ENCODE measurements around the gene XPO6.

XPO6 gene

GRCh38 chr16:28182801-28183200, 29.0 kb downstream of the XPO6 start:
- DNase-seq = no peak

- no peak for DNase-seq
Measured at GRCh38 chr16:28182183-28182582, 29.6 kb downstream of the XPO6 start.

GRCh38 chr16:28181515-28181914, 30.2 kb downstream of the XPO6 start:
- no peak for DNase-seq

GRCh38 chr16:28180655-28181460, 30.9 kb downstream of the XPO6 start:
- no peak for DNase-seq

- no peak for DNase-seq
Measured at GRCh38 chr16:28179354-28179753, 32.4 kb downstream of the XPO6 start.

GRCh38 chr16:28175715-28176114, 36.0 kb downstream of the XPO6 start:
- no peak for DNase-seq

GRCh38 chr16:28172336-28172735, 39.4 kb downstream of the XPO6 start:
- no peak for DNase-seq

GRCh38 chr16:28171816-28172215, 39.9 kb downstream of the XPO6 start:
- no peak for DNase-seq

- no peak for DNase-seq
Measured at GRCh38 chr16:28168991-28169554, 42.7 kb downstream of the XPO6 start.

GRCh38 chr16:28167730-28168129, 44.0 kb downstream of the XPO6 start:
- no peak for DNase-seq

GRCh38 chr16:28167221-28167620, 44.5 kb downstream of the XPO6 start:
- DNase-seq = no peak

- DNase-seq = no peak
Measured at GRCh38 chr16:28166394-28167208, 45.2 kb downstream of the XPO6 start.

- no peak for DNase-seq
Measured at GRCh38 chr16:28165598-28165997, 46.2 kb downstream of the XPO6 start.

GRCh38 chr16:28164140-28164539, 47.6 kb downstream of the XPO6 start:
- DNase-seq = no peak

- DNase-seq = no peak
Measured at GRCh38 chr16:28163699-28164098, 48.1 kb downstream of the XPO6 start.

- DNase-seq = no peak
Measured at GRCh38 chr16:28162326-28162877, 49.4 kb downstream of the XPO6 start.

- DNase-seq = no peak
Measured at GRCh38 chr16:28161626-28162025, 50.1 kb downstream of the XPO6 start.

GRCh38 chr16:28158136-28158535, 53.6 kb downstream of the XPO6 start:
- no peak for DNase-seq

GRCh38 chr16:28156056-28156680, 55.6 kb downstream of the XPO6 start:
- DNase-seq = no peak

GRCh38 chr16:28155293-28155692, 56.5 kb downstream of the XPO6 start:
- no peak for DNase-seq

- no peak for DNase-seq
Measured at GRCh38 chr16:28151180-28151579, 60.6 kb downstream of the XPO6 start.

- DNase-seq = no peak
Measured at GRCh38 chr16:28149011-28149888, 62.5 kb downstream of the XPO6 start.
